HG02610 (cell line): ENCODE results near the gene PTPRT.
"Not testable (repeated sequence)": the region's sequence is repeated elsewhere in the genome, so short reads cannot be mapped to it uniquely, and the experiment has no call there.

Experiments used
- ATAC-seq: cut with Tn5 transposase; IDR thresholded peaks from one replicate; pipeline ENCODE4 v1.9.1; 2021; ENCODE audit warnings: mild to moderate bottlenecking, moderate library complexity; ENCODE audit not compliant: unreplicated experiment

The PTPRT gene

GRCh38 chr20:43187476-43188233, 2.1 kb downstream of the PTPRT start:
- no peak for ATAC-seq

GRCh38 chr20:43186312-43186711, 3.4 kb downstream of the PTPRT start:
- ATAC-seq, result no peak

GRCh38 chr20:43185901-43186300, 3.8 kb downstream of the PTPRT start:
- ATAC-seq, result no peak

- ATAC-seq, result no peak
These were observed 6.1 kb downstream of the PTPRT start for GRCh38 chr20:43183536-43184070.

GRCh38 chr20:43178080-43178479, 11.6 kb downstream of the PTPRT start:
- no peak for ATAC-seq

GRCh38 chr20:43176726-43177125, 13.0 kb downstream of the PTPRT start:
- no peak for ATAC-seq

DNA sequence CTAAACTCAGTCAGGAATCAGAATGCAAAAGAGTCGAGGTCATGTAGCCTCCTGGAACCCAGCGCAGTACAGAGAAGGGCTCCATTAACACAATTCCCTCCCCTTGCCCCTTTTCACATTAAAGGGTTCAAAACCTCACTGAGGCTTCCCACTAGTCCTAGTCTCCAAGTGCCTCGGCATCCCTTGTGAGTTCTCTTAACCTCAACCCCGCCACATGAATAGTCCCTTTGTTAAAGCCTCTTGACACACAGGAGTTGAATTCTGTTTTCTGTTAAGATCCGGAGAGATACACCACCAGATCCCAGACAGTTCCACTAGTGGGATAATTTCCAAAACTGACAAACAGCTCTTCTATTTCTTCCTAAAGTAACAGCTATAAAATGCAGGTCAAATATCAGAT, 17.8 kb downstream of the PTPRT start:
- ATAC-seq, result no peak

DNA sequence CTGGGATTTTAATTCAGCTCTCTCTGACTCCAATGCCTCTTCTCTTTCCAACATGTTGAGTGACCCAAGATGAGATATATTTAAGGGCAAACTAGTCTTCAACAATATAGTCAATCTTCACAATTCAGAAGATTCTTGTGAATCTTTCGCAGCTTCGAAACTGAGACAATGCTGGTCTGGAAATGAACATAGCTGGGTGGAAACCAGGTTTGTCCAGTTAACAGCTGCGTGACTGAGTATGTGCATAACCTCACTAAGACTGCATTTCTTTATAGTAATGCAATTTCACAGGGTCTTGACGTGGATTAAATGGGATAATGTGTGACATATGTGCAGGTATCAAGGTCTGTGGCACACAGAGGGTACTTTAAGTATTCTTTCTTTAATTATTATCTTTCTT, 18.9 kb downstream of the PTPRT start:
- ATAC-seq, result no peak

DNA sequence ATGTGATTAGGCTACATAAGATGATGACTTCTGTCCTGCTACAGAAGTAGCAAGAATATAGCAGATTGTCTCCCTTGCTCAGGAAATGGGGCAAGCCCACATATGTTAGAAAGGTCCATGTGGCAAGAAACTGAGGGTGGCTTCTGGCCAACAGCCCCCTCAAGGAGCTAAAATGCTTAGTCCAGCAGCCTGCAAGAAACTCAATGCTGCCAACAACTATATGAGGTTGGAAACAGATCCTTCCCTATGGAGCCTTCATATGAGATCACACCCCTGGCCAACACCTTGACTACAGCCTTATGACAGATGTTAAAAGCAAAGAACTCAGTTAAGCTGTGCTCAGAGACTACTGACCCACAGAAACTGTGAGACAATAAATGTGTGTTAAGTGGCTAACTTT, 22.1 kb downstream of the PTPRT start:
- no peak for ATAC-seq

DNA sequence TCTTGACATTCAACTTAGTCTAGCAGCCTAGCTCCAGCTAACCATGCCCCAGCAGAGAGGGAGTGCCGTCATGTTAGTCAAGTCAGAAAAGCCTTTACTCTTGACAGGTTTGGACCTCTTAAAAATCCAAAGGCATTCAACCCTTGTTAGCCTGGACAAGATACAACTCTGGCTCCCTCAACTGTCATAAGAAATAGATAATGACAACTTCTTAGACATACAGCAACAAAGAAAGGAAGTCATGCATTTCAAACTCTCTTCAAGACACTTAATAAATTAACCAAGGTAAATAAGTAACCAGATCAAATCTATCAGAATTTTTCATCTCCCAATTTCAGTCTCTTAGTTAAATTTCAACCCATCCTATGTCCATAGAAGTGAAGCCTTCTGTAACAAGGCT, 22.7 kb downstream of the PTPRT start:
- no peak for ATAC-seq

DNA sequence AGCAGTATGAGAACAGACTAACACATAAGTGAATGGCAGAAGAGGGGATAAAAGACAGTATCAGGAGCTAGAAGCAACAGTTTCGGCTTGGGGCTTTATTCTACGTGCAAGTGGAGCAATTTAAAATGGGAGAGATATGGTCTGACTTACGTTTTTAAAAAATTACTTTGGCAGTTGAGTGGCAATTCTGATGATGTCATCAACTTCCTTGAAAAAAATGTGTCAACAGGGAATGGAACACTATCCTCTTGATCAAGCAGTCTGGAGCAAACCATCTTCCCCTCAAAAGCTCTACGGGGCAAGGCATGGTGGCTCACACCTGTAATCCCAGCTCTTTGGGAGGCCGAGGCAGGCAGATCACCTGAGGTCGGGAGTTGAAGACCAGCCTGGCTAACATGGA, 24.1 kb downstream of the PTPRT start:
- ATAC-seq, result no peak

- ATAC-seq, result not testable (repeated sequence)
These were observed 25.0 kb downstream of the PTPRT start for GRCh38 chr20:43164736-43165135.

GRCh38 chr20:43161716-43162115, 28.0 kb downstream of the PTPRT start:
- ATAC-seq, result no peak

DNA sequence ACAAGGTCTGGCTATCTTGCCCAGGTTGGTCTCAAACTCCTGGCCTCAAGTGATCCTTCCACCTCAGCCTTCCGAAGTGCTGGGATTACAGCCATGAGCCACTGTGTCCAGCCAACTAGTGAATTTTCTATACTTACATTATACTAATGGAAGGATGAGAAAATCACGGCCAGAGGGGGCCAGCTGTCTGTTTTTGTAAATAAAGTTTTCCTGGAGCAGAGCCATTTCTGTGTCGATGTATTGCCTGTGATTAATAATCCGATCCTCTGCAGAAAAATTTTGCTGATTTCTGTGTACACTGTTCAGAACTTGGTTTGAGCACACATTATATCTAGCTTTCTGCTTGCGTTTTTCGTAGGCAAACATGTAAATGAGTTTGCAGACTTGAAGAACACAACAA, 28.8 kb downstream of the PTPRT start:
- no peak for ATAC-seq

GRCh38 chr20:43159994-43160393, 29.7 kb downstream of the PTPRT start:
- no peak for ATAC-seq

DNA sequence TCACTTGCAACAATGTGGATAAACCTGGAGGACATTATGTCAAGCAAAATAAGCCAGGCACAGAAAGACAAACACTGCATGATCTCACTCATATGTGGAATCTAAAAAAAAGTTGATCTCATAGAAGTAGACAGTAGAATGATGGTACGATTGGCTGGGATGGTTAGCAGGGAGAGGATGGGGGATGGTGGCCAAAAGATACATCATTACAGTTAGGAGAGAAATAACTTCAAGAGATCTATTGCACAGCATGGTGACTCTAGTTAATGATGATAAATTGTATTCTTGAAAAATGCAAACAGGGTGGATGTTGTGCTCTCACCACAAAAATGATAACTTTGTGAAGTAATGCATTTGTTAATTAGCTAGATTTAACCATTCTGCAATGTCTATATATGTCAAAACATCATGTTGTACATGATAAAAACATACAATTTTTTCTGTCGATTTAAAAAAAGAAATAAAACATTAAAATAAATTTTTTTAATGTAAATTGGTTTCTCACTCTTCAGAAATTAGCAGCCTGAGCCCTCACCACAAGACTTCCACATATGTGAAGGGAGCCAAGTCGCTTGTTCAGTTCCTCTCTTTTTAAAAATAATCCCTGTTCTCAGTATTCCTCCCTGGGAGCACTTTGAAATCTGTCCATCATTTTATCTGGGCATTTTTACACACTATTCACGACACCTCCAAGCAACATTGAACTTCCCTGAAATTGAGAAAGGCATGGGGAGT, 34.2 kb downstream of the PTPRT start:
- ATAC-seq, result no peak

- ATAC-seq, result no peak
These were observed 37.8 kb downstream of the PTPRT start for GRCh38 chr20:43151901-43152300.

DNA sequence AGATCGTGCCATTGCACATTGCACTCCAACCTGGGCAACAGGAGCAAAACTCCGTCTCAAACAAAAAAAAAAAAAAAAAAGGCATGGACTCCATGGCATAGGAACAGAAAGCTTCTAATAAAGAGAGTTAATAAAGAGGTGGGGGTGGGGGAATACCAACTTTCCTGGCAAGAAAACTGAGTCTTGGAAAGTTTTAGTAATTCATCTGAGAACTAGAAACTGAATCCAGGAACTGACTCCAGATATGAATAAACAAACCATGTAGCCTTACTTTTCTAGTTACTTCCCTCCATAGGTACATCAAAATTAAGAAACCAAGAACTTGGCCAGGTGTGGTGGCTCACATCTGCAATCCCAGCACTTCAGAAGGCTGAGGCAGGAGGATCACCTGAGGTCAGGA, 38.5 kb downstream of the PTPRT start:
- ATAC-seq, result no peak

GRCh38 chr20:43140726-43141125, 49.0 kb downstream of the PTPRT start:
- no peak for ATAC-seq

DNA sequence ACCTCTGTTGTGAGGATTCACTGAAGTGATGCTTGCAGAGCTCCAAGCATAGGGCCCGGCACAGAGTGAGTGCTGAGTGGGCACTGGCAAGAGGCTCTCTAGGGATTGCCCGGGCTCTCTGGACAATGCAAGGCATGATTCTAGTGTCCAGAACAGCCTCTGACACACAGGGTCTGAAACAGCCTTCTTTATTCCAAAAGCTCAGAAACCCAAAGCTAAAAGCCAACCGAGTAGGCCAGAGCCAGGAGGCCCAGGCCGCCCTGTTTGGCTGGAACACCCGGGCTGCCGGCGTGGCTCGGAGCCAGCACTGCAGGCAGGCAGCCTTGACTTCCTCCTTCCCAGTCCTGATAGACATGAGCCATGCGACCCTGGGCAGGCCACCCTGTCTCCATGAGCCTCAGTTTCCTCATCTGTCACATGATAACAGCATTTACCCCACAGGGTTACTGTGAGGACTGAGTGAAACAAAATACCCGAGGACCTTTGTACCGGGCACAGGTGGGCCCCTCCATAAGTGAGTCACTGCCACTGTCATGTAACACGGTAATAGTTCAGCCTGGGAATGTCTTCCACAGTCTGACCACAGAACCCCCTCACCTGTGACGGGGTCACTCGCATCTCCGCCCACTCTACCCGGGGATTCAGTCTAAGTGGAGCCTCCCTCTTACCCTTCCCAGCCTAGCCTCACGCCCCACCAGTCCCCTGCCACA, 51.5 kb downstream of the PTPRT start:
- ATAC-seq, result no peak

DNA sequence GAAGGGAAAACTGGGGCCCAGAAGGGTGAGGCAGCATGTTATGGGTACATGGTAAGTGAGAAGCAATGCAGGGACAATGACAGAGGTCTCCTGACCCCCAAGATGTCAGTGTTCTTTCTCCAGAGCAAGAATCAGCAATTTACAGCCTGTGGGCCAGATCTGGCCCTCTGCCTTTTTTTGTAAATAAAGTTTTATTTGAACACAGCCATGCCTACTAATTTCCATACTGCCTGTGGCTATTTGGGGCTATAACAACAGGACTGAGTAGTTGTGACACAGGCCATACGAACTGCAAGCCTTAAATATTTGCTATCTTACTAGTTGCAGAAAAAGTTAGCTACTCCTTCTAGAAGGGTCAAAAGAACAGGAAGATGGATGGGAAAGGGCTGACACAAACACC, 52.5 kb downstream of the PTPRT start:
- ATAC-seq, result no peak

DNA sequence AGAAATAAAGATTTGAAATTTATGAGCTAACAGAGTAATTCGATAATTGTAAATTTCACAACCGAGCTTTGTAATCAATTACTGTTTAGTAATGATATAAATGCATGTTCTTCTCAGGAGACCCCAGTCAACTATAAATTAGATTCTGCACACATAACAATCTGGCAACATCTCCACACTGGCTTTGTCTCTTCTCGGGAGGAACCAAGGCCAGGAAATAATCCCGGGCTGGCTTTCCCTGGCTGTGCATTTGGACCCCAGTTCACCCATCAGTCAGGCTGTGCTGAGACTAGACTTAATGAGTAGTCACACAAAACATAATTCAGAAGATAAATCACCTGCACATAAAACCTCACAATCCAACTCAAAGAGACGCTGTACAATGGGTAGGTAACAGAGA, 65.5 kb downstream of the PTPRT start:
- no peak for ATAC-seq
